ENCODE results near the gene EBNA1BP2.
A peak's percentile ranks its signal among the peaks of the same experiment; 100 is the strongest.

EBNA1BP2 gene

DNA sequence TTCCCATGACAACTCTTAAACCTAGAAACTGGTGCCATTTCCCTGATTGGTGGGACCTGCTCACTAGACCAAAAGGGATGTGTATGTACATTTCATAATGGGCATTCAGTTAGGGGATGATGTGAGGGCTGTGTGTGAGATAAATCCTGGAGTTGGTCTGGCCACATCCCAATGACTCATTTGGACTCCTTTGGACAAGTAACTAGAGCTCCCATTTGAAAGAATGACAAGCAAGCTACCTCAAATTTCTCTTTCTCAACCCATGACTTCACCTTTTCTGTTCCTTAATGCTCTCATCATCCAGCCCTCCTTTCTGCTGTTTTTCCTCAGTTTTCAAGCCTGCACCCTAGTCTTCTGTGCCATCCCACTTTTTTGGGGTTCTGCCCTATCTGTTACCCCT, 27.9 kb downstream of the EBNA1BP2 start:
- Histone ChIP-seq H2AFZ (ENCODE audit: low read length) (no peak overlapping the region), H3F3A (ENCODE audit: insufficient read depth, low read length) (no peaks in the 10 kb centered on the region), H3K27me3 (ENCODE audit: insufficient read depth, low read length) (no peaks in the 10 kb centered on the region; the same call in 1 of the 2 replicates), H3K9me3 (ENCODE audit: low read length) (peaks cover 5% of the 10 kb centered on the region), H3K79me2 (ENCODE audit: insufficient read depth, low read length) (no peaks in the 10 kb centered on the region), H3K4me2 (ENCODE audit: low read length) (no peak overlapping the region), H3K4me3 (ENCODE audit: low read depth, low read length, poor library complexity, severe bottlenecking) (no peak overlapping the region), H3K4me1 (ENCODE audit: insufficient read depth, low read length, severe bottlenecking) (no peaks in the 10 kb centered on the region), H3K27ac (ENCODE audit: low read depth, low read length, poor library complexity, severe bottlenecking) (no peak overlapping the region), H3K36me3 (ENCODE audit: insufficient read depth, low read length) (no peaks in the 10 kb centered on the region), H3K9ac (ENCODE audit: low read length) (no peak overlapping the region), H3K9me2 (ENCODE audit: low read depth, low read length) (no peaks in the 10 kb centered on the region), H4K20me1 (ENCODE audit: insufficient read depth, low read length) (no peaks in the 10 kb centered on the region)
- no peak for TF ChIP-seq EZH2 (IDR thresholded peaks at IDR 0.05; ENCODE audit: borderline replicate concordance, low read length)
- TF ChIP-seq, protein P1, sequence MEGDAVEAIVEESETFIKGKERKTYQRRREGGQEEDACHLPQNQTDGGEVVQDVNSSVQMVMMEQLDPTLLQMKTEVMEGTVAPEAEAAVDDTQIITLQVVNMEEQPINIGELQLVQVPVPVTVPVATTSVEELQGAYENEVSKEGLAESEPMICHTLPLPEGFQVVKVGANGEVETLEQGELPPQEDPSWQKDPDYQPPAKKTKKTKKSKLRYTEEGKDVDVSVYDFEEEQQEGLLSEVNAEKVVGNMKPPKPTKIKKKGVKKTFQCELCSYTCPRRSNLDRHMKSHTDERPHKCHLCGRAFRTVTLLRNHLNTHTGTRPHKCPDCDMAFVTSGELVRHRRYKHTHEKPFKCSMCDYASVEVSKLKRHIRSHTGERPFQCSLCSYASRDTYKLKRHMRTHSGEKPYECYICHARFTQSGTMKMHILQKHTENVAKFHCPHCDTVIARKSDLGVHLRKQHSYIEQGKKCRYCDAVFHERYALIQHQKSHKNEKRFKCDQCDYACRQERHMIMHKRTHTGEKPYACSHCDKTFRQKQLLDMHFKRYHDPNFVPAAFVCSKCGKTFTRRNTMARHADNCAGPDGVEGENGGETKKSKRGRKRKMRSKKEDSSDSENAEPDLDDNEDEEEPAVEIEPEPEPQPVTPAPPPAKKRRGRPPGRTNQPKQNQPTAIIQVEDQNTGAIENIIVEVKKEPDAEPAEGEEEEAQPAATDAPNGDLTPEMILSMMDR (IDR thresholded peaks at IDR 0.05; ENCODE audit: low read length), result no peak

DNA sequence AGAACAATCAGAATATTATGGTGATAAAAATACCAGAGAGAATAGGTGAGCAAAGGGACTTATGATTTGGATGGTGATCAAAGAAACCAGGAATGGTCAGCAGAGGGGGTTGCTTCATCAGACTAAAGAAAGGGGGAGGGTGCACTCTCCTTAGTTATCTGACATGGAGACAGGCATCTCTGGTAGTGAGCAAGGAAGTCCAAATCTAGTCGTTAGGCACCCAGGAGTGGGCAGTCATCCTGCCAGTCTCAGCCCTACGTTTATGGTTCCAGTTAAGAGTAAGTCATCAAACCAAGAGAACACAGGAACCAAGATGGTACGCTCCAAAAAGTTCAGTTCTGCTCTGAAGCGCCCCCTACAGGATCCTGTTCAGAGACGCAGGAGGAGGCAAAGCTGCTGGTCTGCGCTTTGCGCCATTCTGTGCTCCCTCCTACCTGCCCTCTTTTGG, 28.6 kb downstream of the EBNA1BP2 start:
- H3K4me1 ChIP-seq (ENCODE audit: insufficient read depth, low read length, severe bottlenecking), result no peaks in the 10 kb centered on the region
- H3K9me3 ChIP-seq (ENCODE audit: low read length), result peaks cover 5% of the 10 kb centered on the region
- no peak overlapping the region for H3K27ac ChIP-seq (ENCODE audit: low read depth, low read length, poor library complexity, severe bottlenecking)
- H3K4me2 ChIP-seq (ENCODE audit: low read length), result no peak overlapping the region
- H3K27me3 ChIP-seq (ENCODE audit: insufficient read depth, low read length), result no peaks in the 10 kb centered on the region; the same call in 1 of the 2 replicates
- no peak overlapping the region for H2AFZ ChIP-seq (ENCODE audit: low read length)
- H3K4me3 ChIP-seq (ENCODE audit: low read depth, low read length, poor library complexity, severe bottlenecking), result no peak overlapping the region
- H3K9me2 ChIP-seq (ENCODE audit: low read depth, low read length), result no peaks in the 10 kb centered on the region
- no peaks in the 10 kb centered on the region for H3K79me2 ChIP-seq (ENCODE audit: insufficient read depth, low read length)
- no peak overlapping the region for H3K9ac ChIP-seq (ENCODE audit: low read length)
- TF ChIP-seq, protein P1 (IDR thresholded peaks at IDR 0.05; ENCODE audit: low read length), result peak; percentile 74
- TF ChIP-seq EZH2 (IDR thresholded peaks at IDR 0.05; ENCODE audit: borderline replicate concordance, low read length), result no peak
- no peaks in the 10 kb centered on the region for H3F3A ChIP-seq (ENCODE audit: insufficient read depth, low read length)
- no peaks in the 10 kb centered on the region for H3K36me3 ChIP-seq (ENCODE audit: insufficient read depth, low read length)
- no peaks in the 10 kb centered on the region for H4K20me1 ChIP-seq (ENCODE audit: insufficient read depth, low read length)

DNA sequence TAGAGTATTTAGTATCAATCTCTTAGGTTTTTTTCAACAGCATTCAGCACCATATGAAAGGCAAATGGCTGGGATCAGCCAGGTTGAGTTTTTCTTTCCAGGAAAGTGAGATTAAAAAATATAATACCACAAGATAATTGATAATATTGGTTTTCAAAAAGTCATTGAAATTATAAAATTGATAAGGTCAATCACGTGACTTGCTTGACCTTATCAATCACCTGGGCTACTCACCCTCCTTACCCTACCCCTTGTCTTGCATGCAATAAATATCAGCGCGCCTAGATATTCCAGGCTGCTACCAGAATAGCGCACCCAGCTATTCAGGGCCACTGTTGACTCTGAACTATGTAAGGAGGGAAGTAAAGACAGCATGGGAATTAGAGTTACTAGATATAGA, 31.5 kb downstream of the EBNA1BP2 start:
- TF ChIP-seq EZH2 (IDR thresholded peaks at IDR 0.05; ENCODE audit: borderline replicate concordance, low read length), result no peak
- TF ChIP-seq, protein P1 (IDR thresholded peaks at IDR 0.05; ENCODE audit: low read length), result no peak
- Histone ChIP-seq H3K9me2 (ENCODE audit: low read depth, low read length) (no peaks in the 10 kb centered on the region), H3K36me3 (ENCODE audit: insufficient read depth, low read length) (no peaks in the 10 kb centered on the region), H3K27ac (ENCODE audit: low read depth, low read length, poor library complexity, severe bottlenecking) (no peak overlapping the region), H3K4me1 (ENCODE audit: insufficient read depth, low read length, severe bottlenecking) (no peaks in the 10 kb centered on the region), H3F3A (ENCODE audit: insufficient read depth, low read length) (no peaks in the 10 kb centered on the region), H3K9ac (ENCODE audit: low read length) (no peak overlapping the region), H2AFZ (ENCODE audit: low read length) (no peak overlapping the region), H3K27me3 (ENCODE audit: insufficient read depth, low read length) (no peaks in the 10 kb centered on the region; the same call in 1 of the 2 replicates), H3K9me3 (ENCODE audit: low read length) (peaks cover 5% of the 10 kb centered on the region), H3K4me2 (ENCODE audit: low read length) (no peak overlapping the region), H3K79me2 (ENCODE audit: insufficient read depth, low read length) (no peaks in the 10 kb centered on the region), H4K20me1 (ENCODE audit: insufficient read depth, low read length) (no peaks in the 10 kb centered on the region), H3K4me3 (ENCODE audit: low read depth, low read length, poor library complexity, severe bottlenecking) (no peak overlapping the region)

All from OCI-LY1 (cell line).